Measurements from ENCODE around the gene TCHH.

TCHH gene

DNA sequence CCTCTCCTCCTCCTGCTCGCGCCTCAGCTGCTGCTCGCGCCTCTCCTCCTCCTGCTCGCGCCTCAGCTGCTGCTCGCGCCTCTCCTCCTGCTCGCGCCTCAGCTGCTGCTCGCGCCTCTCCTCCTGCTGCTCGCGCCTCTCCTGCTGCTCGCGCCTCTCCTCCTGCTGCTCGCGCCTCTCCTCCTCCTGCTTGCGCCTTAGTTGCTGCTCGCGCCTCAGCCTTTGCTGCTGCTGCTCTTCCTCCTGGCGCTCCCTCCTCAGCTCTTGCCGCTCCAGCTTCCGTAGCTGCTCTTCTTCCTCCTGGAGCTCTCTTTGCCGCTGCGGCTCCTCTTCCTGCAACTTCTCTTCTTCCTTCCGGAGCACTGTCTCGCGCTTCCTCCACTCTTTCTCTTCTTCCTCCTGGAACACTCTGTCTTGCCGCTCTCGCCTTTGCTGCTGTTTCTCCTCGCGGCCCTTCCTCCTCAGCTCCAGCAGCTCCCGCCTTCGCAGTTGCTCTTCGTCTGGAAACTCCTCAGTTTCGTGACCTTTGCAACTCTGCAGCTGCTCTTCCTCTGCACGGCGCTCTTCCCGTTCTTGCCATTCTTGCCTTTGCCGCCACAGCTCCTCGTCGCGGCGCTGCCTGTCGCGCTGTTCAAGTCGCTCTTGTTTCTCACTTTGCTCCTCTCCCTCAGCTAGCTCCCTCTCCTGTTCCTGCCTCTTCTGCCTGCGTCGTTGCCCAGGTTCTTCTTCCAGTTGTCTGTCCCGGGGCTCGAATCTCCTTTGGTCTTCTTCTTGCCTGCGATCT, 3.0 kb downstream of the TCHH start (continued):
- TF ChIP-seq ZNF843 (tag by site-specific recombination; IDR thresholded peaks at IDR 0.05) (0 out of 2 replicates have a peak, but pooled peaks have one; percentile 28), IKZF3 (tag by site-specific recombination; IDR thresholded peaks at IDR 0.05) (no peak), ZNF341 (tag by site-specific recombination; IDR thresholded peaks at IDR 0.05; ENCODE audit: low read depth) (peak; percentile 94), ZNF585B (tag by site-specific recombination; IDR thresholded peaks at IDR 0.05) (no peak), ZNF670 (tag by site-specific recombination; IDR thresholded peaks at IDR 0.05; ENCODE audit: low read depth) (no peak), ZNF629 (tag by site-specific recombination; IDR thresholded peaks at IDR 0.05) (no peak), ZNF350 (tag by site-specific recombination; IDR thresholded peaks at IDR 0.05) (no peak), TCF7L2 (IDR thresholded peaks at IDR 0.05; ENCODE audit: borderline replicate concordance, low read depth, low read length) (no peak), ZNF664 (tag by site-specific recombination; IDR thresholded peaks at IDR 0.05) (no peak), ZNF426 (tag by site-specific recombination; IDR thresholded peaks at IDR 0.05) (no peak), ZNF624 (tag by site-specific recombination; IDR thresholded peaks at IDR 0.05) (no peak), ZNF132 (tag by site-specific recombination; IDR thresholded peaks at IDR 0.05; ENCODE audit: borderline replicate concordance) (no peak), ZBTB7A (tag by site-specific recombination; IDR thresholded peaks at IDR 0.05; ENCODE audit: low read depth) (no peak), ZNF24 (tag by site-specific recombination; IDR thresholded peaks at IDR 0.05) (0 out of 2 replicates have a peak, but pooled peaks have one; percentile 36), ZBTB48 (tag by site-specific recombination; IDR thresholded peaks at IDR 0.05) (no peak), ZBTB21 (tag by site-specific recombination; IDR thresholded peaks at IDR 0.05) (no peak), ZNF416 (tag by site-specific recombination; IDR thresholded peaks at IDR 0.05) (no peak), ZNF558 (tag by site-specific recombination; IDR thresholded peaks at IDR 0.05) (no peak), ZNF501 (tag by site-specific recombination; IDR thresholded peaks at IDR 0.05) (no peak), ZNF623 (tag by site-specific recombination; IDR thresholded peaks at IDR 0.05) (no peak), ZNF366 (tag by site-specific recombination; conservative IDR thresholded peaks at IDR 0.05) (peak; percentile 89), ZNF701 (tag by site-specific recombination; IDR thresholded peaks at IDR 0.05) (no peak), ZNF530 (tag by site-specific recombination; IDR thresholded peaks at IDR 0.05; ENCODE audit: low read depth) (no peak), KLF16 (tag by site-specific recombination; IDR thresholded peaks at IDR 0.05) (no peak), ZNF529 (tag by site-specific recombination; IDR thresholded peaks at IDR 0.05; ENCODE audit: insufficient replicate concordance) (no peak), ZNF37A (tag by site-specific recombination; IDR thresholded peaks at IDR 0.05) (no peak), MEIS1 (CRISPR knock-in tag; IDR thresholded peaks at IDR 0.05; ENCODE audit: borderline replicate concordance) (no peak), ZNF404 (tag by site-specific recombination; IDR thresholded peaks at IDR 0.05) (no peak), ZNF274 (IDR thresholded peaks at IDR 0.05; ENCODE audit: low read length) (no peak), ZNF274 (tag by site-specific recombination; IDR thresholded peaks at IDR 0.05; ENCODE audit: borderline replicate concordance) (no peak), ZNF221 (tag by site-specific recombination; IDR thresholded peaks at IDR 0.05; ENCODE audit: borderline replicate concordance) (no peak), ZNF555 (tag by site-specific recombination; conservative IDR thresholded peaks at IDR 0.05) (no peak)
- TF ChIP-seq, protein P1, sequence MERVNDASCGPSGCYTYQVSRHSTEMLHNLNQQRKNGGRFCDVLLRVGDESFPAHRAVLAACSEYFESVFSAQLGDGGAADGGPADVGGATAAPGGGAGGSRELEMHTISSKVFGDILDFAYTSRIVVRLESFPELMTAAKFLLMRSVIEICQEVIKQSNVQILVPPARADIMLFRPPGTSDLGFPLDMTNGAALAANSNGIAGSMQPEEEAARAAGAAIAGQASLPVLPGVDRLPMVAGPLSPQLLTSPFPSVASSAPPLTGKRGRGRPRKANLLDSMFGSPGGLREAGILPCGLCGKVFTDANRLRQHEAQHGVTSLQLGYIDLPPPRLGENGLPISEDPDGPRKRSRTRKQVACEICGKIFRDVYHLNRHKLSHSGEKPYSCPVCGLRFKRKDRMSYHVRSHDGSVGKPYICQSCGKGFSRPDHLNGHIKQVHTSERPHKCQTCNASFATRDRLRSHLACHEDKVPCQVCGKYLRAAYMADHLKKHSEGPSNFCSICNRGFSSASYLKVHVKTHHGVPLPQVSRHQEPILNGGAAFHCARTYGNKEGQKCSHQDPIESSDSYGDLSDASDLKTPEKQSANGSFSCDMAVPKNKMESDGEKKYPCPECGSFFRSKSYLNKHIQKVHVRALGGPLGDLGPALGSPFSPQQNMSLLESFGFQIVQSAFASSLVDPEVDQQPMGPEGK (tag by site-specific recombination; IDR thresholded peaks at IDR 0.05), result no peak
- TF ChIP-seq, protein P2, sequence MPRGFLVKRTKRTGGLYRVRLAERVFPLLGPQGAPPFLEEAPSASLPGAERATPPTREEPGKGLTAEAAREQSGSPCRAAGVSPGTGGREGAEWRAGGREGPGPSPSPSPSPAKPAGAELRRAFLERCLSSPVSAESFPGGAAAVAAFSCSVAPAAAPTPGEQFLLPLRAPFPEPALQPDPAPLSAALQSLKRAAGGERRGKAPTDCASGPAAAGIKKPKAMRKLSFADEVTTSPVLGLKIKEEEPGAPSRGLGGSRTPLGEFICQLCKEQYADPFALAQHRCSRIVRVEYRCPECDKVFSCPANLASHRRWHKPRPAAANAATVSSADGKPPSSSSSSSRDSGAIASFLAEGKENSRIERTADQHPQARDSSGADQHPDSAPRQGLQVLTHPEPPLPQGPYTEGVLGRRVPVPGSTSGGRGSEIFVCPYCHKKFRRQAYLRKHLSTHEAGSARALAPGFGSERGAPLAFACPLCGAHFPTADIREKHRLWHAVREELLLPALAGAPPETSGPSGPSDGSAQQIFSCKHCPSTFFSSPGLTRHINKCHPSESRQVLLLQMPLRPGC (tag by site-specific recombination; IDR thresholded peaks at IDR 0.05), result no peak
- TF ChIP-seq, protein P3, sequence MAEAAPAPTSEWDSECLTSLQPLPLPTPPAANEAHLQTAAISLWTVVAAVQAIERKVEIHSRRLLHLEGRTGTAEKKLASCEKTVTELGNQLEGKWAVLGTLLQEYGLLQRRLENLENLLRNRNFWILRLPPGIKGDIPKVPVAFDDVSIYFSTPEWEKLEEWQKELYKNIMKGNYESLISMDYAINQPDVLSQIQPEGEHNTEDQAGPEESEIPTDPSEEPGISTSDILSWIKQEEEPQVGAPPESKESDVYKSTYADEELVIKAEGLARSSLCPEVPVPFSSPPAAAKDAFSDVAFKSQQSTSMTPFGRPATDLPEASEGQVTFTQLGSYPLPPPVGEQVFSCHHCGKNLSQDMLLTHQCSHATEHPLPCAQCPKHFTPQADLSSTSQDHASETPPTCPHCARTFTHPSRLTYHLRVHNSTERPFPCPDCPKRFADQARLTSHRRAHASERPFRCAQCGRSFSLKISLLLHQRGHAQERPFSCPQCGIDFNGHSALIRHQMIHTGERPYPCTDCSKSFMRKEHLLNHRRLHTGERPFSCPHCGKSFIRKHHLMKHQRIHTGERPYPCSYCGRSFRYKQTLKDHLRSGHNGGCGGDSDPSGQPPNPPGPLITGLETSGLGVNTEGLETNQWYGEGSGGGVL (tag by site-specific recombination; IDR thresholded peaks at IDR 0.05), result 0 out of 2 replicates have a peak, but pooled peaks have one; percentile 8
